Measurements from ENCODE around the gene PDCL2.
"Not testable (repeated sequence)": the region's sequence is repeated elsewhere in the genome, so short reads cannot be mapped to it uniquely, and the experiment has no call there.

The PDCL2 gene, protein sequence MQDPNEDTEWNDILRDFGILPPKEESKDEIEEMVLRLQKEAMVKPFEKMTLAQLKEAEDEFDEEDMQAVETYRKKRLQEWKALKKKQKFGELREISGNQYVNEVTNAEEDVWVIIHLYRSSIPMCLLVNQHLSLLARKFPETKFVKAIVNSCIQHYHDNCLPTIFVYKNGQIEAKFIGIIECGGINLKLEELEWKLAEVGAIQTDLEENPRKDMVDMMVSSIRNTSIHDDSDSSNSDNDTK

GRCh38 chr4:55592014-55592413 lies at the start of gene PDCL2:
PDCL2 (minus strand) TSS chr4:55592245; CDS start chr4:55592109, 136 bp downstream.
- no peak for DNase-seq (ENCODE audit: low spot score)

DNA sequence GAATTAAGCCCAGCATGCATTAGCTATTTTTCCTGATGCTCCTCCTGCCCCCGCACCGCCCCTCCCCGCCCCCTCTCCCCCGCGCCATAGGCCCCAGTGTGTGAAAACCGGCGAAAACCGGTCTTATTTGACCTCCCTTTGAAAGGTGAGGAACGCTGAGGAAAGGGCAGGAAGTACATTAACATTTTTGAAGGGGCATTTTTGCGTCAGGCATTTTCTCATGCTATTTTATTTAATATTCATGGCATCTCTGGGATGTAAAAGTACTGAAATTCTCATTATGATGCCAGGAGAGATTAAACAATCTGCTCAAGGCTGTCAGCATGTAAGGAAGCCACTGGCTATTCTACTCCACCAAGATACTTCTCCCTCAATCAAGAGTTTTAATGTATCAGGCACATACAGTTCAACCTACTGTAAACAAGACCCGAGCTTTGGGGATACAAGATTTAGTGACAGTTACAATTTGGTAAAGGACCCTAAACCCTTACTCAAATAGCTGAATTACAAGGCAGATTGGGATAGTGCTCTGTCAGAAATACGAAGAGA lies 45.3 kb upstream of the PDCL2 start:
- no peak for DNase-seq (ENCODE audit: low spot score)

DNA sequence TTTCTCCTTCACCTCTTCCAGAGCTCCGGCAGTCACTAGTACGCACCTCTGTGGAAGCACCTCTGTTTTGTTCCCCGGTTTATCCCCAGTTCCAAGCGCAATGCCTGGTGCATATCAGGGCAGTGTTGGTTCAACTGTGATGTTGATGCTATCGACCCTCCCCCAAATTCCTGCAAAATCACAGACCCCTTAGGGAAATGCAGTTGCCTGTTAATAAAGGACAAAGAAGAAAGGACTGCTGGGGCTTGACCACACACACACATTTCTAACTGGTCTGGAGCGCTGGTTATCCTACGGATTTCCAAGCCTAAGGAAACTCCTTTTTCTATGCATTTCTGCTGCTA lies 44.6 kb upstream of the PDCL2 start:
- no peak for DNase-seq (ENCODE audit: low spot score)

DNA sequence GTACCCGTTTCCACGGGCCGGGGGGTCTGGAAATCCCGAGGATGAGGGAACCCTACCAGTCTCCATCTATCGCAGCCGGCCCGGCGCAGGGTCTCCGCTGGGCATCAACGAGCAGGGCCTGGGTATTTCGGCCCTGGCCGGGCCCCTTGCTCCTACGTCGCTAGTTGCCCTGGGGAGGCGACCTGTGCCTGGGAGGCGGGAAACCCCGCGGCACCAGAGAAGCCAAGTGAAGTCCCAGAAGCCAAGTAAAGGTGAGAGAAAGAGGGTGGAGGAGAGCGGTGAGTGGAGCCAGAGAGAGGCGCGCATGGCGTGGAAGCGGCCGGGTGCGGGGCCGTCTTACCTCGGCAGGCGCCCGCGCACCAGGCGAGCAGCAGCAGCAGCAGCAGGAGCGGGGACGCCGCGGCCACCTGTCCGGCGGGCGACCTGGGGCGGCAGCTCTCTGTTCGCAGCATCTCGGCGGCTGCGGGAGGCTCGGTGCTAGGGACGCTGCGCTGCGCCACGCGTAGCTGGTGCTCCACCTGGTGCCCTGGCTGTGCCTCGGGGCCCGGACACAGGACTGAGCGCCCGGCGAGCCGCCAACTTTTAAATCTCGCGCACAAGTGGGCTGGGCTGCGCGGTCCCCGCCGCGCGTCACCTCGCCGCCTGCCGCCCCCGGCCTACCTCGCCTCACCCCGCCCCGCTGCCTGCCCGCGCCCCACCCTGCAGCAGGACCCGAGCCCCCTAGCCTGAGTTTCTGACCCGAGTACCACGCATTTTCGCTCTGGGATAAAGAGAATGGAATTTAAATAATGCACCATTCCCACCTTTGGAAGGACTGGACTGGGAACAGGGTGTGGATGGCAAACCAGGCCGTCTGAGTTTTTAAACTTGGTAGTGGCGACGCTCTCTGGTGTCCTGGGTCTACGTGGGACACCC lies 44.0 kb upstream of the PDCL2 start, which contains the start of gene NMU:
NMU (minus strand) TSS at position 558 of the 915 bp plus-strand sequence; CDS start at position 452, 106 bp downstream.
- DNase-seq (ENCODE audit: low spot score): no peak

DNA sequence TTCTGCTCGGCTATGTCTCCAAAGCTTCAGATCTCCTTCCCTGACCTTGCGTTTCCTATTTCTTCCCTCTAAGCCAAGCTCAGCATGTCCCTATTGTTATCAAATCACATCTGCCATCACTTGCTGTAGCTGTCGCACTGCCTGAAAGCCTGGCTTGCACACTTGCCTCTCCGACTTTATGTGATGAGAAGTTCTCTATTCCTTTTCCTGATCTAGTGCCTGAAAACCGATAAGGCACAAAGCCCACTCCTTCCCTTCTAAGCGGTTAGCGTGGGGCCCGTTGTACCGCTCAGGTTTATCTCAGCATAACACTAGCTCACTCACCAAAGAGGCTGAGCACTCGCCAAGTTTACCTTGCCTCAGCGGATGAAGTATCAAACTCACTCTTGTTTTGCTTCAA lies 43.2 kb upstream of the PDCL2 start:
- DNase-seq (ENCODE audit: low spot score): no peak

GRCh38 chr4:55634417-55635128 lies 42.5 kb upstream of the PDCL2 start:
- DNase-seq (ENCODE audit: low spot score): no peak

GRCh38 chr4:55633903-55634302 lies 41.9 kb upstream of the PDCL2 start:
- DNase-seq (ENCODE audit: low spot score): no peak

GRCh38 chr4:55625835-55626234 lies 33.8 kb upstream of the PDCL2 start:
- no peak for DNase-seq (ENCODE audit: low spot score)

DNA sequence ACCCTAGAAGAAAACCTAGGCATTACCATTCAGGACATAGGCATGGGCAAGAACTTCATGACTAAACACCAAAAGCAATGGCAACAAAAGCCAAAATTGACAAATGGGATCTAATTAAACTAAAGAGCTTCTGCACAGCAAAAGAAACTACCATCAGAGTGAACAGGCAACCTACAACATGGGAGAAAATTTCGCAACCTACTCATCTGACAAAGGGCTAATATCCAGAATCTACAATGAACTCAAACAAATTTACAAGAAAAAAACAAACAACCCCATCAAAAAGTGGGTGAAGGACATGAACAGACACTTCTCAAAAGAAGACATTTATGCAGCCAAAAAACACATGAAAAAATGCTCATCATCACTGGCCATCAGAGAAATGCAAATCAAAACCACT lies 32.0 kb upstream of the PDCL2 start:
- not testable (repeated sequence) for DNase-seq (ENCODE audit: low spot score)

DNA sequence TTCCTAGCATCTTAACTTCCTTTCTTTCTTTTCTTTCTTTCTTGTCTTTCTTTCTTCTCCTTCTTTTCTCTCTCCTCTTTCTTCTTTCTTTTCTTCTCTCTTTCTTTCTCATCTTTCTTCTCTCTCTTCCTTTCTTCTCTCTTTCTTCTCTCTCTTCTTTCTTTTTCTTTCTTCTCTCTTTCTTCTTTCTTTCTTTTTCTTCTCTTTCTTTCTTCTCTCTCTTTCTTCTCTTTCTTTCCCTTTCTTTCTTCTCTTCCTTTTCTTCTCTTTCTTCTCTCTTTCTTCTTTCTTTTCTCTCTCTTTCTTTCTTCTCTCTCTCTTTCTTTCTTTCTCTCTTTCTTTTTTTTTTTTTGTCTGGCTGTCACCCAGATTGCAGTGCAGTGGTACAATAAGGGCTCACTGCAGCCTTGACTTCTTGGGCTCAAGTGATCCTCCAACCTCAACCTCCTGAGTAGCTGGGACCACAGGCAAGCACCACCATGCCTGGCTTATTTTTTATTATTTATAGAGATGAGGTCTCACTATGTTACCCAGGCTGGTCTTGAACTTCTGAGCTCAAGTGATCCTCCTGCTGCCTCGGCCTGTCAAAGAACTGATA lies 26.6 kb upstream of the PDCL2 start:
- DNase-seq (ENCODE audit: low spot score): no peak

GRCh38 chr4:55617587-55618197 lies 25.6 kb upstream of the PDCL2 start:
- DNase-seq (ENCODE audit: low spot score): no peak

DNA sequence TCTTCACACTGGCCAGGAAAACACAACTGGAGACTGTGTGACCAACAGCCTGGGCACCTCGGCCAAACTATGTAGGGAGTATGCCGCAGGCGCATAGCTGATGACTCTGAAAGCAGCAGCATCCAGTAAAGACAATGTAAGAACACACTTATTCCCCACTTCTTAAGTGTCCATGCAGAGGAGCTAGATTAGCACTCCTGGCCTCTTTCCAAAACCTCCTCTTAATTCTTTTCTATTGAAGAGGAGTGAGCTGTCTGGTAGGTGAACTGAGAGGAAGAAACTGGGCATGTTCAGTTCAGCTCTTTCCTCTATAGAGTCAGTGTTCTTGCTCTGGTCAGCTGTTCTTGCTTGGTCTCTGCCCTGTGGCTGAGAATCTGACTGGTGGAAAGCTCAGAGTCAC lies 23.0 kb upstream of the PDCL2 start:
- no peak for DNase-seq (ENCODE audit: low spot score)

- no peak for DNase-seq (ENCODE audit: low spot score)
These were observed 21.6 kb upstream of the PDCL2 start for GRCh38 chr4:55613621-55614020.

- no peak for DNase-seq (ENCODE audit: low spot score)
These were observed 20.3 kb upstream of the PDCL2 start for GRCh38 chr4:55612341-55612740.

DNA sequence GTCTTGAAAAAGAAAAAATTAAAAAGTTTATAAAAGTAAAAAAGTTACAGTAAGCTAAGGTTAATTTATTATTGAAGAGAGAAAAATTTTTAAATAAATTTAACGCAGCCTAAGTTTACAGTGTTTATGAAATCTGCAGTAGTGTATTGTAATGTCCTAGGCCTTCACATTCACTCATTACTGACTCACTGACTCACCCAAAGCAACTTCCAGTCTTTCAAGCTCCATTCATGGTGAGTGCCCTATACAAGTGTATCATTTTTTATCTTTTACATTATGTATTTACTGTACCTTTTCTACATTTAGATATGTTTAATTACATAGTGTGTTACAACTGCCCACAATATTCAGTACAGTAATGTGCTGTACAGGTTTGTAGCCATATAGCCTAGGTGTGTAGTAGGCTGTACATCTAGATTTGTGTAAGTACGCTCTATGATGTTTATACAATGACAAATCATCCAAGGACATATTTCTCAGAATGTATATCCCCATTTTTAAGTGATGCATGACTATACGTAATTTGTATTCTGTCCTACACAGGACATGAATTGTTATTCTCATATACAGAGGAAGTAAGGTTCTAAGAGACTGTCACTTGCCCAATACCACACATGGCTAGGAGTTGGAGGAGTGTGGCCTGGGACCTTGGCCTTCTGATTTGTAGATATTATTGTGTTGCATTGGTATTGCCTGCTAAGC lies 19.5 kb upstream of the PDCL2 start:
- no peak for DNase-seq (ENCODE audit: low spot score)

GRCh38 chr4:55610381-55610780 lies 18.3 kb upstream of the PDCL2 start:
- DNase-seq (ENCODE audit: low spot score): no peak

GRCh38 chr4:55609393-55609866 lies 17.4 kb upstream of the PDCL2 start:
- no peak for DNase-seq (ENCODE audit: low spot score)

GRCh38 chr4:55608591-55608990 lies 16.5 kb upstream of the PDCL2 start:
- no peak for DNase-seq (ENCODE audit: low spot score)

- DNase-seq (ENCODE audit: low spot score): no peak
These were observed 13.0 kb upstream of the PDCL2 start for GRCh38 chr4:55604996-55605395.

DNA sequence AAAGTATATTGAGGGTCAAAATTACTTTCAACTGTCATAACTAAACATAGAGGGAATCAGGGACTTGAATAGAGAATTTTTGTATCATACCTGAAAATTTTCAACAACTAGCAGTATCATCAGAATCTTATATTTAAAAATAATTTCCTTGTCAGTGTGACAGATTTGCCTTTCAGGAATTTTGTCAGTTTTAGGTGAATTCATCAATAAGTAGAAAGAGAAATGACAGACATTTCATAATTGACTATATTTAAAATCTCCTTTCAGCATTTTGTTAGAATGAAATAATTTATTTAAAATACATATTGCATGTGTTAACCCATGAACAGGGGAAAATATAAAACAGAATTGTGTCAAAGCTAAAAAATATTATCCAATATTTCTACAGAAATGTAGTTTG lies 8.6 kb upstream of the PDCL2 start:
- no peak for DNase-seq (ENCODE audit: low spot score)

DNA sequence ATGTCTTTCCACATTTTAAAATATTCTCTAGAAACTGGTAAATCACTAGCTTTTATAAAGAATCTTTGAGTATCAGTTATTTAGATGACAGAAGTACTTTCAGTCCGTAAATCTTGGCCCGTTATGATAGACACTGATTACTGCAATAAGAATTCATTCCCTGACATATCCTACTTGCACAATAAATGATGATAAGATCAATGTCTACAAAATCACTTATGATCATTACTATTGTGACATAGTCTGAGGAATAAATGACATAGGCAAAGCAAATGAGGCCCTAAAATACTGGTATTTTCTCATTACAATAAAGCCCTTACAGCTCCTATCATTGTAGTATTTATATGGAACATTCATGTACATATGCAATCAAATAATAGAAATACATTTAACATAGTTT lies 6.6 kb upstream of the PDCL2 start:
- no peak for DNase-seq (ENCODE audit: low spot score)
